ENCODE results near the gene TAS2R41. TPM values are rescaled to one million over a fixed set of nuclear protein-coding genes. Genes with fewer than 3 reads are reported as not detected.

The TAS2R41 gene
- total RNA-seq, 2 donors from 2014 or later, result 0.59 TPM; not detected in 1

DNA sequence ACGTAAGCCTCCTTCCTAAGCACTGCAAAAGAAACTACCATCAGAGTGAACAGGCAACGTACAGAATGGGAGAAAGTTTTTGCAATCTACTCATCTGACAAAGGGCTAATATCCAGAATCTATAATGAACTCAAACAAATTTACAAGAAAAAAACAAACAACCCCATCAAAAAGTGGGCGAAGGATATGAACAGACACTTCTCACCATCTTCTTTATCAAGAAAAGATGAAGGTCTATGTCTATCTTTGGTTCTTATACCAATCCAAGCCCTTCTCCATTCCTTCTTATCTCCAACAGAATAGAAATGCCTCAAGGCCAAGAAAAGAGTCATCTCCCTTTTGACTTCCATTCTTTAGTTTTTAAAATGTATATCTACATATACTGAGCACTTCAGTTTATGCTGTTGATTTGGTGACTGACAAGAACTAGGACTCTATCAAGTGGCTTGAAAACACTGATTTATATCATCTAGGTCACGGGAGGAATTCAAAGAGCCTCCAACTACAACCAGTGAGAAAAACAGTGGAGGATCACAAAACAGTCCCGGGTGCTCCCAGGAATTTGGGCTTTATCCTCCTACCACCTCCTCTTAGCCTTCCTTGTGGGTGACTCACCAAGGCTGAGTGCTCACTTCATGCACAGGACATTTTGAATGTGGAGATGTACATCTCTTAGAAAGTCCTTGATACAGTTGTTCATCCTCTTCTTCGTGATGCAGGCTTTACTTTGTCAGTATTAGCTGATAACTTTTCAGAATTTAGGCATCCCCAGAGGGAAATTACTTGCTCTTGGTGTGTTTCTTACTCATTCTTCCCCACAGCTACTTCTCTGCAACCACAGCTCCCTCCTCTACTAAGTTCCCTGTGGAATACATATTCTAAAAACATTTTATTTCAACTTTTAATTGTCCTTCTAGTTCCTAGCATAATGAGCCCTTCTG, 15.4 kb downstream of the TAS2R41 start:
- no peaks in the 10 kb centered on the region for H3K36me3 Mint-ChIP-seq (ENCODE audit: low read depth)
- DNase-seq, result no peak
- peaks cover 20% of the 10 kb centered on the region for H3K27me3 Mint-ChIP-seq (ENCODE audit: insufficient read depth)
- Histone ChIP-seq H3K36me3 (ENCODE audit: control insufficient read depth, insufficient read depth, low read length) (no peaks in the 10 kb centered on the region), H3K9ac (ENCODE audit: extremely low read depth, low read length, poor library complexity, severe bottlenecking) (no peak overlapping the region), H3K9me3 (ENCODE audit: control insufficient read depth, low read length) (no peaks in the 10 kb centered on the region), H3K27me3 (ENCODE audit: control insufficient read depth, insufficient read depth, low read length, poor library complexity, severe bottlenecking) (peaks cover 19% of the 10 kb centered on the region), H3K4me1 (ENCODE audit: control insufficient read depth, insufficient read depth, low read length) (no peaks in the 10 kb centered on the region), H3K27ac (ENCODE audit: low read depth, low read length) (no peak overlapping the region), H3K4me3 (ENCODE audit: low read length) (no peak overlapping the region)
- H3K4me1 Mint-ChIP-seq, result peaks cover 6% of the 10 kb centered on the region
- H3K9me3 Mint-ChIP-seq, result no peaks in the 10 kb centered on the region
- WGBS, 2 experiments (ENCODE audit: insufficient coverage in 1 of 2, insufficient read length in 1 of 2), result 86 to 91% methylated on average over 6 of the region's 6 CpGs
- H3K27ac Mint-ChIP-seq, result no peak overlapping the region
- H3K4me3 Mint-ChIP-seq, result no peak overlapping the region
- TF ChIP-seq, protein P1, sequence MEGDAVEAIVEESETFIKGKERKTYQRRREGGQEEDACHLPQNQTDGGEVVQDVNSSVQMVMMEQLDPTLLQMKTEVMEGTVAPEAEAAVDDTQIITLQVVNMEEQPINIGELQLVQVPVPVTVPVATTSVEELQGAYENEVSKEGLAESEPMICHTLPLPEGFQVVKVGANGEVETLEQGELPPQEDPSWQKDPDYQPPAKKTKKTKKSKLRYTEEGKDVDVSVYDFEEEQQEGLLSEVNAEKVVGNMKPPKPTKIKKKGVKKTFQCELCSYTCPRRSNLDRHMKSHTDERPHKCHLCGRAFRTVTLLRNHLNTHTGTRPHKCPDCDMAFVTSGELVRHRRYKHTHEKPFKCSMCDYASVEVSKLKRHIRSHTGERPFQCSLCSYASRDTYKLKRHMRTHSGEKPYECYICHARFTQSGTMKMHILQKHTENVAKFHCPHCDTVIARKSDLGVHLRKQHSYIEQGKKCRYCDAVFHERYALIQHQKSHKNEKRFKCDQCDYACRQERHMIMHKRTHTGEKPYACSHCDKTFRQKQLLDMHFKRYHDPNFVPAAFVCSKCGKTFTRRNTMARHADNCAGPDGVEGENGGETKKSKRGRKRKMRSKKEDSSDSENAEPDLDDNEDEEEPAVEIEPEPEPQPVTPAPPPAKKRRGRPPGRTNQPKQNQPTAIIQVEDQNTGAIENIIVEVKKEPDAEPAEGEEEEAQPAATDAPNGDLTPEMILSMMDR (conservative IDR thresholded peaks at IDR 0.05), result no peak

DNA sequence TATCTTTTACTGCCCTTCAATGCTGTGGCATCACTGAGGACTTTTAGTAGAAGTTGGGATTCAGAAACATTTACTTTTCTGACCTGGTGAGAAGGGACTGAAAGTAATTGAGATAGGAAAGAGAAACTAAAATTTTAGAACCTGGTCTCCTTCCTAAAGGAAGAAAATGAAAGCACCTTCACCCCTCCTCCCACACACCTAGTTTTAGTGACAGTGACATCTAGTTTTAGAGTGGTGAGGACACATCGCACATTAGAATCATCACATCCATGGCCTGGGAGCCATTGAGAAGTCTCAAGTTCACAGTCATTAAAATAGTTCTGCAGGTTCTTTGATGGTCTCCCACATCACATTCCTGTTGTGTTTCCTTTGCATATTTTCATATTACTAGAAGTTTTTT, 16.1 kb downstream of the TAS2R41 start:
- H3K36me3 Mint-ChIP-seq (ENCODE audit: low read depth), result no peaks in the 10 kb centered on the region
- H3K9ac ChIP-seq (ENCODE audit: extremely low read depth, low read length, poor library complexity, severe bottlenecking), result no peak overlapping the region
- 88% methylated on average over 1 of the region's 1 CpG; no CpG with 5 or more reads in 1 of the 2 experiments for WGBS, 2 experiments (ENCODE audit: insufficient coverage in 1 of 2, insufficient read length in 1 of 2)

DNA sequence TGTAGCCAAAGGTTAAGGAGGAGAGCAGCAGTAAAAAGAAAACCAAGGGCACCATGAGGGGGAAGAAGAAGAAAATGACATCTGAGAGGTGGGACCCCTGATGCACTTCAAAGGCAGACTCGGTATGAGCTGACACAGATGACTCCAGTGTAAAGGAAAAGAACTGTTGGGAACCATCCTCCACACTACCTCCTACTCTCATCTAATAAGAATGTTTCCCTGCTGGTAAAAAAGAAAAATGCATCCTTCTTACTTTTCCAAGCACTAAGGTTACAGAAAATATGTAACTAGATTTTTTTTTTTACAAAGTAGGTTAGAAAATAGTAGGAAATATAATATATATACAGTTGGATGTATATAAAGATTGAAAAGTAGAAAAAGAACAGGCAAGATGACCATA, 16.9 kb downstream of the TAS2R41 start:
- peaks cover 31% of the 10 kb centered on the region for H3K27me3 Mint-ChIP-seq (ENCODE audit: insufficient read depth)
- H3K4me1 Mint-ChIP-seq, result peaks cover 6% of the 10 kb centered on the region
- Histone ChIP-seq H3K9ac (ENCODE audit: extremely low read depth, low read length, poor library complexity, severe bottlenecking) (no peak overlapping the region), H3K4me1 (ENCODE audit: control insufficient read depth, insufficient read depth, low read length) (no peaks in the 10 kb centered on the region), H3K9me3 (ENCODE audit: control insufficient read depth, low read length) (no peaks in the 10 kb centered on the region), H3K4me3 (ENCODE audit: low read length) (no peak overlapping the region), H3K36me3 (ENCODE audit: control insufficient read depth, insufficient read depth, low read length) (no peaks in the 10 kb centered on the region), H3K27ac (ENCODE audit: low read depth, low read length) (no peak overlapping the region), H3K27me3 (ENCODE audit: control insufficient read depth, insufficient read depth, low read length, poor library complexity, severe bottlenecking) (peaks cover 32% of the 10 kb centered on the region)
- no peak for DNase-seq
- H3K27ac Mint-ChIP-seq, result no peak overlapping the region
- H3K36me3 Mint-ChIP-seq (ENCODE audit: low read depth), result no peaks in the 10 kb centered on the region
- TF ChIP-seq, protein P1 (conservative IDR thresholded peaks at IDR 0.05), result peak; percentile 46
- H3K9me3 Mint-ChIP-seq, result no peaks in the 10 kb centered on the region
- WGBS, 2 experiments (ENCODE audit: insufficient coverage in 1 of 2, insufficient read length in 1 of 2), result 67 to 89% methylated on average over 1 of the region's 1 CpG
- H3K4me3 Mint-ChIP-seq, result no peak overlapping the region

More for the DNA sequence above, 16.1 kb downstream of the TAS2R41 start:
- peaks cover 23% of the 10 kb centered on the region for H3K27me3 Mint-ChIP-seq (ENCODE audit: insufficient read depth)
- H3K4me1 ChIP-seq (ENCODE audit: control insufficient read depth, insufficient read depth, low read length), result no peaks in the 10 kb centered on the region
- H3K27me3 ChIP-seq (ENCODE audit: control insufficient read depth, insufficient read depth, low read length, poor library complexity, severe bottlenecking), result peaks cover 23% of the 10 kb centered on the region
- H3K4me3 Mint-ChIP-seq, result no peak overlapping the region
- DNase-seq, result no peak
- H3K36me3 ChIP-seq (ENCODE audit: control insufficient read depth, insufficient read depth, low read length), result no peaks in the 10 kb centered on the region
- no peaks in the 10 kb centered on the region for H3K9me3 ChIP-seq (ENCODE audit: control insufficient read depth, low read length)
- H3K4me1 Mint-ChIP-seq, result peaks cover 6% of the 10 kb centered on the region
- H3K4me3 ChIP-seq (ENCODE audit: low read length), result no peak overlapping the region
- H3K9me3 Mint-ChIP-seq, result no peaks in the 10 kb centered on the region
- TF ChIP-seq, protein P1 (conservative IDR thresholded peaks at IDR 0.05), result no peak
- H3K27ac Mint-ChIP-seq, result no peak overlapping the region
- no peak overlapping the region for H3K27ac ChIP-seq (ENCODE audit: low read depth, low read length)

All from endodermal cell (in vitro differentiated cells).